Esophagus muscularis mucosa (tissue), 4 donors: ENCODE results near the gene HCFC1. TPM values are rescaled to one million over a fixed set of nuclear protein-coding genes. Genes with fewer than 3 reads are reported as not detected.

Experiments used
- DNase-seq: peaks from one replicate; pipeline ENCODE4 v3.0.0-alpha.2; 2017; ENCODE audit errors: extremely low spot score
- H3K27ac ChIP-seq, 4 donors: fragments of 200-600 bp; sonication (generic); replicated peaks in 1 of 4; 1 replicate in 3 of 4; 2 replicates in 1 of 4; pipeline ENCODE4 v1.5.1; 2016 to 2019; ENCODE audit warnings: mild to moderate bottlenecking in 1 of 4
- H3K27me3 ChIP-seq, 4 donors: fragments of 200-600 bp; sonication (generic); one replicate each; pipeline versions ENCODE4 v1.5.1 to v1.6.0; 2016 to 2019
- H3K36me3 ChIP-seq, 4 donors: fragments of 200-600 bp; sonication (generic); one replicate each; pipeline ENCODE4 v1.5.1; 2016 to 2019
- H3K4me1 ChIP-seq, 4 donors: fragments of 200-600 bp; sonication (generic); one replicate each; pipeline ENCODE4 v1.5.1; 2016 to 2019
- H3K4me3 ChIP-seq, 4 donors: fragments of 200-600 bp; sonication (generic); 1 replicate in 2 of 4; 2 replicates in 2 of 4; pipeline ENCODE4 v1.5.1; 2016 to 2019; ENCODE audit warnings: mild to moderate bottlenecking in 4 of 4, moderate library complexity in 1 of 4
- H3K9me3 ChIP-seq, 4 donors: fragments of 200-600 bp; sonication (generic); 1 replicate in 3 of 4; 2 replicates in 1 of 4; pipeline ENCODE4 v1.5.1; 2016 to 2019
- CTCF ChIP-seq, 3 experiments: fragments of 200-600 bp in 2 of 3; fragments of 450-650 bp in 1 of 3; sonication (generic) in 2 of 3; IDR thresholded peaks; one replicate each; pipeline ENCODE4 v1.5.1; 2017 to 2019; ENCODE audit warnings: antibody characterized with exemption in 3 of 3, mild to moderate bottlenecking in 2 of 3, moderate library complexity in 1 of 3
- EP300 ChIP-seq: sonication (generic); formaldehyde crosslinking; IDR thresholded peaks from one replicate; pipeline ENCODE4 v1.6.1; 2017; ENCODE audit warnings: antibody characterized with exemption
- POLR2A ChIP-seq: fragments of 450-650 bp; IDR thresholded peaks from one replicate; pipeline ENCODE4 v1.6.1; 2017; ENCODE audit warnings: antibody characterized with exemption, moderate library complexity, mild to moderate bottlenecking, low read depth
- POLR2AphosphoS5 ChIP-seq, 2 donors: sonication (generic); formaldehyde crosslinking; IDR thresholded peaks; one replicate each; pipeline ENCODE4 v1.6.1; 2017; ENCODE audit warnings: antibody characterized with exemption in 2 of 2
- WGBS: methylation state at CpG from one replicate; pipeline ENCODE4 v1.1.5; 2018; 5-methylcytosine and 5-hydroxymethylcytosine counted together
- intact Hi-C: fragments of 100-400 bp; cut with DNase I; formaldehyde crosslinking; loops from one replicate; pipeline ENCODE4 v1.15.1; 2023
- total RNA-seq, 4 donors: library from RNA; depleted of rRNA; stranded (reverse); fragments of >200 nt; gene quantifications; one replicate each; pipeline versions ENCODE4 v1.1.0 to v1.2.1, GENCODE V29; 2016

Gene HCFC1
- total RNA-seq, 4 donors from 2014 or later = 50.7 to 102 (median 60.8) TPM

DNA sequence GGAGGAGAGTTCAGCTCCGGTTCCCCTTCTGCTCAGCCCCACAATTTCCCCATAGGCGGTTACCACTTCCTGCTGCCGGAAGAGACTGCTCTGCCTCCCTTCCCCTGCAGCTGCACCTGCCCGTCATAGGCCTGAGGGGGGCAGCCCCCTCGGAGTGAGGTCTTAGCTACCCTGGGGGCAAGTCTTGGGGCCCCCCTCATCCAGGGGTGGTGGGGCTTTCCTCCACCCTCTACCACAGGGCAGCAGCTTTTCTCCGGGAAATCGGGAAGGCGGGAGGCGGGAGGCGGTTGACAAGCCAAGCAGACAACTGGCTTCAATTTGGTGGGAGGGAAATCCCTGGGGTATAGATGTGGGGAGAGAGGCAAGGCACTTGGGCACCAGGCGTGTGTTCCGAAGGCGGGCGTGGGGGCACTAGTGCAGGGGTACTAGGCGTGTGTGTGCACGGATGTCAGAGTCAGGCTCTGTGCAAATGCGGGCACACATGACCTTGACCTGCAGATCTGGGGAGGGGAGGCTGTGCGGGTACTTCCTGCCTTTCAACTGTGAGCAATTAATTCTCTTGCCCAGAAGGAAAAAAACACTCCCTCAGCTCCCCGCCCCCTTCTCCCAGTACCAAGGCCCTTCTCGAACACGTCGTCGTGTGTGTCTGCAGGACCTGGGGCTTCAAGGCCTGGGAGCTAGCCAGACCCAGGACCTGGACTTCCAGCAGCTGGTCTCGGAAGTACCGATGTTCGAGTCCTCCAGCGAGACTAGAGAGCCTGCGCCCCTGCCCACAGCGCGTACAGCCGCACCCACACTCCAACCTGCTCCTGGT, 44.6 kb downstream of the HCFC1 start:
- Histone ChIP-seq H3K4me1 (peaks cover 43 to 73% (median 56%) of the 10 kb centered on the region in 4 donors), H3K4me3 (peak overlapping the region; percentile 59 to 69 (median 63)), H3K9me3 (no peaks in the 10 kb centered on the region), H3K36me3 (peaks cover 0 to 30% (median 23%) of the 10 kb centered on the region in 4 donors), H3K27ac (peak overlapping the region; percentile 88 to 97 (median 96)), H3K27me3 (no peaks in the 10 kb centered on the region)
- DNase-seq = no peak
- intact Hi-C loops = no loop called here
- TF ChIP-seq CTCF (IDR thresholded peaks at IDR 0.05) (no peak), POLR2AphosphoS5 (IDR thresholded peaks at IDR 0.05) (peak in 1 of 2 donors; percentile 22)
- 51% methylated on average over 19 of the region's 31 CpGs for WGBS

DNA sequence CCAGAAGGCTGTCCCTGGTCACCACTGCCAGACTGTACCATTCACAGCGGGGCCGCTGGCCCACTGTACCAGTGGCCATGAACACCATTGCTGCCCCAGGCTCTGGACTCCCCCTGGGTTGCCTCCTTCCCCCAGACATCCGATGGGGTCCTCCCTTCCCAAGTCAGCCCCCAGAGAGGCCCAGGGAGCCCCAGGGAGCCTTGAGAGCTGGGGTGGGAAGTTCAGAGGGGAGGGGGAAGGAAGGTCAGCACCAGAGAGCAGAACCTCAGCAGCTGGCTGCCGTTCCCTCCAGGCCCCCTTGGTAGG, 45.1 kb downstream of the HCFC1 start:
- Histone ChIP-seq H3K4me1 (peaks cover 46 to 75% (median 62%) of the 10 kb centered on the region in 4 donors), H3K9me3 (no peaks in the 10 kb centered on the region), H3K27me3 (no peaks in the 10 kb centered on the region), H3K36me3 (peaks cover 0 to 24% (median 18%) of the 10 kb centered on the region in 4 donors), H3K4me3 (peak overlapping the region; percentile 59 to 69 (median 63)), H3K27ac (peak overlapping the region; percentile 88 to 97 (median 96))
- intact Hi-C loops = no loop called here
- DNase-seq = no peak
- TF ChIP-seq POLR2AphosphoS5 (IDR thresholded peaks at IDR 0.05) = no peak
- TF ChIP-seq CTCF (IDR thresholded peaks at IDR 0.05) = no peak
- TF ChIP-seq EP300 = no peak
- no peak for TF ChIP-seq POLR2A
- WGBS = 50% methylated on average over 1 of the region's 4 CpGs

DNA sequence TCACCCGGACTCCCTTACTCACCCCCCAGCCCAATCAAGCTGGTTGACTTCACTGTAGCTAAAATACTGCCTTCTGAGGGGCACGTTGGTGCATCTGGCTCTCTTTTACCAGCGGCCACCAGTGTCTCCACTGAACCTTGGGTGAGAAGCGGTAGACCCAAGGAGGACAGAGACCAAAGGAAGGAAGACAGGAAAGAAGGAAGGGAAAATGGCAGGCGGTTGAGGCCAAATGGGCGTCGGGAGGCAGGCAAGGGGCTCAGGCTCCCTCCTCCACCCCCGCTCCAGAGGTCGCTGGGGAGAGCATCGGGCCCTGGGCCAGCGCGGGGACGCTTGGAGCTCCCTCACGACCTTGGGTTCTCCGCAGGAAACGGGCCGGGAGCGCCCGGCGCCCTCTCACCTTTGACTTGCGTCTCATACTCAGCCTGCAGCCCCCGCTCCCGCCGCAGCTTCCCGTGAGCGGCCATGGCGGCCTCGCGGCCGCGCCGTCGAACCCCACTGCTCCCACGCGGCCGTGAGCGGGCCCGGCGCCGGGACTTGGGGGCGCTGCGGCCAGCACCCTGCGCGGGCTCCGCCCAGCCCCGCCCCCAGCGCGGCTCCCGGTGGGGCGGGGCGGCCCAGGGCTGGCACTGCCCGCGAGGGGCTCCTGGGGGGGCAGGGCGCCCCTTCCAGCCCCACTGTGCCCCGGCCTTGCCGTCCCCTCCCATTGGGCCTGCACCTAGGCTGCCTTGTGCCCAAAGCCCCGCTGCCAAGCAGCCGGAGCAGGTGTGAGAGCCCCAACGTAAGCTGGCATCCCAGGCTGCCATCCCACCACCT, 45.7 kb downstream of the HCFC1 start, which contains the start of gene ARHGAP4:
Gene ARHGAP4, minus strand, starts transcription at position 526 of the 813 bp plus-strand sequence. Its CDS starts 62 bp downstream, at position 464.
- H3K27ac ChIP-seq = peak within 1 kb of the TSS; percentile 88 to 97 (median 96)
- 56% methylated on average over 13 of the region's 59 CpGs for WGBS
- TF ChIP-seq CTCF (IDR thresholded peaks at IDR 0.05) (no peak), POLR2A (no peak), EP300 (no peak), POLR2AphosphoS5 (IDR thresholded peaks at IDR 0.05) (no peak)
- no peaks in the 10 kb centered on the region for H3K27me3 ChIP-seq
- DNase-seq = no peak
- peaks cover 49 to 81% (median 68%) of the 10 kb centered on the region in 4 donors for H3K4me1 ChIP-seq
- no peaks in the 10 kb centered on the region for H3K9me3 ChIP-seq
- H3K36me3 ChIP-seq = peaks cover 0 to 18% (median 12%) of the 10 kb centered on the region in 4 donors
- peak within 1 kb of the TSS; percentile 59 to 69 (median 63) for H3K4me3 ChIP-seq
- intact Hi-C loops = no loop called here

DNA sequence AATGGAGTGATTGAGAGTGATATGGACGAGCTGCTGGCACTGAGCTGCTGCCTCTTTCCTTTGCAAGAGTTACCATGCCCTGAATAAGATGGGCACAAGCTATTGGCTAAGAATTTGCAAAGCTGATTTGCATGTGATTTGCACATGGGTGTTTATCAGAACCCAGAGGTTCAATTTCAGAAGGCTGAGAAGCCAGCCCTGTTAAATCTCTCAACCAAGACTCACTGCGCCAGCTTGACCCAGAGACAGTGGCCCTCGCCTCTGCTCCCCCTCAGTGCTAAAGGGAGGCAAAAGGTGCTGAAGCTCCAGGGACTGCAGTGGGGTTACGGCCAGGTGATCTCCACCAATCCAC, 46.3 kb downstream of the HCFC1 start:
- Histone ChIP-seq H3K36me3 (peaks cover 0 to 13% (median 6%) of the 10 kb centered on the region in 4 donors), H3K4me3 (peak overlapping the region; percentile 59 to 69 (median 63)), H3K27me3 (no peaks in the 10 kb centered on the region), H3K4me1 (peaks cover 49 to 87% (median 71%) of the 10 kb centered on the region in 4 donors), H3K27ac (peak overlapping the region in 3 of 4 donors; percentile 94 to 97 (median 97)), H3K9me3 (no peaks in the 10 kb centered on the region)
- no peak for DNase-seq
- intact Hi-C loops = no loop called here
- TF ChIP-seq POLR2A (no peak), EP300 (no peak), CTCF (IDR thresholded peaks at IDR 0.05) (no peak), POLR2AphosphoS5 (IDR thresholded peaks at IDR 0.05) (no peak)
- 89% methylated on average over 4 of the region's 4 CpGs for WGBS
